Measurements from ENCODE around the gene PAPPA. TPM values are rescaled to one million over a fixed set of nuclear protein-coding genes. Genes with fewer than 3 reads are reported as not detected.

The PAPPA gene
- total and polyA plus RNA-seq, 2 of the 8 experiments (the other 6 are each of a cell fraction or from before 2014, with no cell fraction given), result 0.18 to 0.63 TPM

DNA sequence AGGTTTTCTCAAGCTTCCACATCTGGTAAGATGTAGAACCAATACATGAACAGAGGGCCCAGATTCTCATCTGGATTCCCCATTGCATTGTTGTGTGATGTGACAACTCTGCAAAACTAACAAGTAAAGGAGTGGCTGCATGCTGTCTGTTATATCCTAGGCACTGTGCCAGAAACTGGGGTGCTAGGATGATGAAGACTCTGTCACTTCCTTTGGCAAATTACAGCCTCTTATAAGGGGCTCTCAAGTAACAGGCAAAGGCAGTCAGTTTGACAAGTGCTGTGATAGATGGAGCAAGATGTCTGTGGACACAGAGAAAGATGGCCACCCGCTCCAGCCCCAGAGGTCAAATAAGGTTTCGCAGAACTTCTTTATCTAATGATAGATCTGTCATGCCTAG, 115.7 kb downstream of the PAPPA start:
- no peak overlapping the region for H2BK5ac ChIP-seq (ENCODE audit: low read depth, low read length)
- no peak overlapping the region for H2BK120ac ChIP-seq (replicated peaks; ENCODE audit: low read depth, low read length)
- peaks cover 27 to 50% (median 45%) of the 10 kb centered on the region in 4 experiments for H3K27me3 ChIP-seq (replicated peaks in 1 of 4; ENCODE audit: control insufficient read depth in 3 of 4, extremely low read depth in 1 of 4, insufficient read depth in 3 of 4, low read length in 3 of 4)
- no peak overlapping the region for H3K4ac ChIP-seq (replicated peaks; ENCODE audit: insufficient read length, low read depth, low read length)
- no peak overlapping the region for H2BK15ac ChIP-seq (ENCODE audit: low read length)
- peaks cover 2 to 6% of the 10 kb centered on the region in 2 experiments for H4K20me1 ChIP-seq (replicated peaks in 1 of 2; ENCODE audit: control insufficient read depth in 1 of 2, insufficient read depth in 2 of 2, low read length in 2 of 2)
- no peak overlapping the region for H4K91ac ChIP-seq (replicated peaks; ENCODE audit: insufficient read length, low read length)
- H3K23me2 ChIP-seq (ENCODE audit: low read depth, low read length), result no peaks in the 10 kb centered on the region
- no peak overlapping the region for H2AK5ac ChIP-seq (ENCODE audit: low read depth, low read length)
- H3K9me3 ChIP-seq (ENCODE audit: insufficient read depth in 2 of 2, low read depth in 1 of 2, low read length in 1 of 2), result no peaks in the 10 kb centered on the region
- ChIA-PET CTCF (ENCODE audit: partially characterized antibody) (interaction anchor here (0.8 to 2.8 kb wide), 2 partner anchors 16 to 87 kb away, joined by 4 to 8 read pairs; no protein-coding TSS in a partner anchor), POLR2A (ENCODE audit: partially characterized antibody) (interaction anchor here (0.6 kb wide), 1 partner anchor 35 kb away, joined by 4 read pairs; no protein-coding TSS in a partner anchor)
- H2AFZ ChIP-seq (ENCODE audit: low read length), result no peak overlapping the region
- no peak overlapping the region for H3K9ac ChIP-seq (replicated peaks in 1 of 4; ENCODE audit: extremely low read depth in 1 of 4, low read depth in 3 of 4, low read length in 3 of 4)
- no peaks in the 10 kb centered on the region for H3K36me3 ChIP-seq (ENCODE audit: control insufficient read depth in 2 of 4, insufficient read depth in 4 of 4, low read length in 3 of 4)
- no peaks in the 10 kb centered on the region for H3K79me1 ChIP-seq (ENCODE audit: low read depth, low read length)
- no peak overlapping the region for H3K23ac ChIP-seq (ENCODE audit: insufficient read length)
- H2BK12ac ChIP-seq (ENCODE audit: low read depth, low read length), result no peak overlapping the region
- DNase-seq (ENCODE audit: low read depth in 1 of 2, low spot score in 2 of 2), result no peak
- H3K27ac ChIP-seq (ENCODE audit: low read depth, low read length), result no peak overlapping the region
- no peak overlapping the region for H4K5ac ChIP-seq (ENCODE audit: insufficient read length, low read depth, low read length)
- no peak overlapping the region for H3K14ac ChIP-seq (ENCODE audit: insufficient read length)
- 83% methylated on average over 2 of the region's 2 CpGs; no CpG with 5 or more reads in 1 of the 2 experiments for WGBS, 2 experiments (ENCODE audit: extremely low coverage in 1 of 2, insufficient coverage in 1 of 2, insufficient read length in 1 of 2, insufficient replicate concordance in 2 of 2, low coverage in 1 of 2, low lambda C conversion rate in 2 of 2, missing lambda C conversion rate in 1 of 2)
- FAIRE-seq, result no peak
- no peak overlapping the region for H4K8ac ChIP-seq (ENCODE audit: extremely low read depth, insufficient read depth, low read length)
- no peak overlapping the region for H3K56ac ChIP-seq (replicated peaks; ENCODE audit: insufficient read length, low read depth, low read length)
- no peaks in the 10 kb centered on the region for H3K79me2 ChIP-seq (ENCODE audit: control insufficient read depth in 1 of 2, insufficient read depth in 2 of 2, low read length in 2 of 2)
- no peak overlapping the region for H3K4me2 ChIP-seq (ENCODE audit: insufficient read depth in 1 of 2, low read depth in 2 of 2, low read length in 2 of 2)
- H3K4me1 ChIP-seq (replicated peaks in 1 of 4; ENCODE audit: control insufficient read depth in 3 of 4, insufficient read depth in 4 of 4, low read length in 3 of 4), result peaks cover 5 to 10% (median 8%) of the 10 kb centered on the region in 4 experiments; a peak in 4 of 7 replicates
- no peak overlapping the region for H2BK20ac ChIP-seq (ENCODE audit: low read length)
- no peak overlapping the region for H3K18ac ChIP-seq (ENCODE audit: extremely low read depth, low read length)
- no peak overlapping the region for H3K4me3 ChIP-seq (ENCODE audit: extremely low read depth in 1 of 4, insufficient read depth in 2 of 4, low read depth in 3 of 4, low read length in 4 of 4)
- TF ChIP-seq BRCA1 (IDR thresholded peaks at IDR 0.05; ENCODE audit: low read depth, low read length), result no peak
- no peak for TF ChIP-seq RXRA (IDR thresholded peaks at IDR 0.05; ENCODE audit: insufficient read depth, low read depth, low read length)
- TF ChIP-seq, protein P1, sequence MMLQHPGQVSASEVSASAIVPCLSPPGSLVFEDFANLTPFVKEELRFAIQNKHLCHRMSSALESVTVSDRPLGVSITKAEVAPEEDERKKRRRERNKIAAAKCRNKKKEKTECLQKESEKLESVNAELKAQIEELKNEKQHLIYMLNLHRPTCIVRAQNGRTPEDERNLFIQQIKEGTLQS (IDR thresholded peaks at IDR 0.05; ENCODE audit: insufficient read depth, low read depth, low read length), result no peak
- no peak for TF ChIP-seq RFX5 (IDR thresholded peaks at IDR 0.05; ENCODE audit: borderline replicate concordance, low read depth, low read length)
- TF ChIP-seq TEAD4 (IDR thresholded peaks at IDR 0.05; ENCODE audit: low read depth, low read length), result no peak
- TF ChIP-seq RAD21 (IDR thresholded peaks at IDR 0.05 in 1 of 2, conservative IDR thresholded peaks at IDR 0.05 in 1 of 2; ENCODE audit: low read depth in 2 of 2, low read length in 2 of 2), result no peak
- TF ChIP-seq, protein P2, sequence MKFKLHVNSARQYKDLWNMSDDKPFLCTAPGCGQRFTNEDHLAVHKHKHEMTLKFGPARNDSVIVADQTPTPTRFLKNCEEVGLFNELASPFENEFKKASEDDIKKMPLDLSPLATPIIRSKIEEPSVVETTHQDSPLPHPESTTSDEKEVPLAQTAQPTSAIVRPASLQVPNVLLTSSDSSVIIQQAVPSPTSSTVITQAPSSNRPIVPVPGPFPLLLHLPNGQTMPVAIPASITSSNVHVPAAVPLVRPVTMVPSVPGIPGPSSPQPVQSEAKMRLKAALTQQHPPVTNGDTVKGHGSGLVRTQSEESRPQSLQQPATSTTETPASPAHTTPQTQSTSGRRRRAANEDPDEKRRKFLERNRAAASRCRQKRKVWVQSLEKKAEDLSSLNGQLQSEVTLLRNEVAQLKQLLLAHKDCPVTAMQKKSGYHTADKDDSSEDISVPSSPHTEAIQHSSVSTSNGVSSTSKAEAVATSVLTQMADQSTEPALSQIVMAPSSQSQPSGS (IDR thresholded peaks at IDR 0.05; ENCODE audit: low read length), result no peak
- no peak for TF ChIP-seq SP4 (IDR thresholded peaks at IDR 0.05; ENCODE audit: low read length)
- TF ChIP-seq RBBP5 (IDR thresholded peaks at IDR 0.05; ENCODE audit: borderline replicate concordance, low read depth, low read length), result no peak
- no peak for TF ChIP-seq KDM4A (IDR thresholded peaks at IDR 0.05; ENCODE audit: low read depth, low read length, severe bottlenecking)
- no peak for TF ChIP-seq TCF12 (IDR thresholded peaks at IDR 0.05; ENCODE audit: low read depth, low read length)
- no peak for TF ChIP-seq CBX8 (IDR thresholded peaks at IDR 0.05; ENCODE audit: borderline replicate concordance, low read depth, low read length)

All from H1 (cell line).